Measurements from ENCODE around the gene RNF31. TPM values are rescaled to one million over a fixed set of nuclear protein-coding genes. Genes with fewer than 3 reads are reported as not detected.

Gene RNF31
- total and polyA plus RNA-seq, 4 donors = 31.7 to 82.4 (median 61.4) TPM

- Histone ChIP-seq H3K27ac (ENCODE audit: low read depth in 1 of 2, low read length in 1 of 2) (no peak overlapping the region), H3K9me3 (ENCODE audit: control insufficient read depth in 4 of 4, insufficient read depth in 3 of 4, low read length in 3 of 4) (no peaks in the 10 kb centered on the region), H3K9ac (ENCODE audit: insufficient read depth in 1 of 2, low read length in 2 of 2) (no peak overlapping the region), H3K27me3 (ENCODE audit: control insufficient read depth in 3 of 3, insufficient read depth in 3 of 3, low read length in 2 of 3) (no peaks in the 10 kb centered on the region), H3K4me1 (ENCODE audit: control insufficient read depth in 5 of 5, insufficient read depth in 5 of 5, low read length in 5 of 5) (no peaks in the 10 kb centered on the region), H3K4me3 (no peak overlapping the region), H3K36me3 (ENCODE audit: control insufficient read depth in 4 of 4, insufficient read depth in 4 of 4, low read length in 4 of 4) (peaks cover 23 to 86% (median 28%) of the 10 kb centered on the region in 4 donors)
- TF ChIP-seq CTCF (IDR thresholded peaks at IDR 0.05; ENCODE audit: control extremely low read depth, extremely low read depth) = no peak
- 84 to 90% methylated on average over 14 of the region's 14 CpGs for WGBS, 2 donors
- ATAC-seq (ENCODE audit: insufficient read depth, low FRiP score) = no peak
- DNase-seq = no peak
Measured at GRCh38 chr14:24182110-24182882, 35.0 kb downstream of the RNF31 start.

GRCh38 chr14:24183014-24183481, 35.8 kb downstream of the RNF31 start:
- Histone ChIP-seq H3K27ac (ENCODE audit: low read depth in 1 of 2, low read length in 1 of 2) (no peak overlapping the region), H3K9me3 (ENCODE audit: control insufficient read depth in 4 of 4, insufficient read depth in 3 of 4, low read length in 3 of 4) (no peaks in the 10 kb centered on the region), H3K4me3 (no peak overlapping the region), H3K9ac (ENCODE audit: insufficient read depth in 1 of 2, low read length in 2 of 2) (no peak overlapping the region), H3K4me1 (ENCODE audit: control insufficient read depth in 5 of 5, insufficient read depth in 5 of 5, low read length in 5 of 5) (peaks cover 0 to 7% (median 5%) of the 10 kb centered on the region in 5 donors), H3K36me3 (ENCODE audit: control insufficient read depth in 4 of 4, insufficient read depth in 4 of 4, low read length in 4 of 4) (peaks cover 23 to 78% (median 28%) of the 10 kb centered on the region in 4 donors), H3K27me3 (ENCODE audit: control insufficient read depth in 3 of 3, insufficient read depth in 3 of 3, low read length in 2 of 3) (no peaks in the 10 kb centered on the region)
- ATAC-seq (ENCODE audit: insufficient read depth, low FRiP score) (no peak), DNase-seq (no peak)
- 90 to 95% methylated on average over 15 of the region's 15 CpGs for WGBS, 2 donors
- no peak for TF ChIP-seq CTCF (IDR thresholded peaks at IDR 0.05; ENCODE audit: control extremely low read depth, extremely low read depth)

- no peaks in the 10 kb centered on the region for H3K27me3 ChIP-seq (ENCODE audit: control insufficient read depth in 3 of 3, insufficient read depth in 3 of 3, low read length in 2 of 3)
- DNase-seq = no peak
- H3K36me3 ChIP-seq (ENCODE audit: control insufficient read depth in 4 of 4, insufficient read depth in 4 of 4, low read length in 4 of 4) = peaks cover 23 to 66% (median 28%) of the 10 kb centered on the region in 4 donors
- no peaks in the 10 kb centered on the region for H3K9me3 ChIP-seq (ENCODE audit: control insufficient read depth in 4 of 4, insufficient read depth in 3 of 4, low read length in 3 of 4)
- H3K27ac ChIP-seq (ENCODE audit: low read depth in 1 of 2, low read length in 1 of 2) = no peak overlapping the region
- H3K4me1 ChIP-seq (ENCODE audit: control insufficient read depth in 5 of 5, insufficient read depth in 5 of 5, low read length in 5 of 5) = peaks cover 0 to 8% (median 5%) of the 10 kb centered on the region in 5 donors
- ATAC-seq (ENCODE audit: insufficient read depth, low FRiP score) = no peak
- 91 to 92% methylated on average over 19 of the region's 19 CpGs for WGBS, 2 donors
- no peak overlapping the region for H3K9ac ChIP-seq (ENCODE audit: insufficient read depth in 1 of 2, low read length in 2 of 2)
- TF ChIP-seq CTCF (IDR thresholded peaks at IDR 0.05; ENCODE audit: control extremely low read depth, extremely low read depth) = no peak
- no peak overlapping the region for H3K4me3 ChIP-seq
Measured at GRCh38 chr14:24184104-24184970, 37.0 kb downstream of the RNF31 start.

Measured in lung (tissue), 12 donors.